GM21717 (cell line): Measurements from ENCODE around the gene IGFALS.

Experiments used
- ATAC-seq: cut with Tn5 transposase; IDR thresholded peaks from one replicate; pipeline ENCODE4 v1.9.1; 2021; ENCODE audit warnings: mild to moderate bottlenecking, moderate library complexity; ENCODE audit not compliant: unreplicated experiment

Gene IGFALS

DNA sequence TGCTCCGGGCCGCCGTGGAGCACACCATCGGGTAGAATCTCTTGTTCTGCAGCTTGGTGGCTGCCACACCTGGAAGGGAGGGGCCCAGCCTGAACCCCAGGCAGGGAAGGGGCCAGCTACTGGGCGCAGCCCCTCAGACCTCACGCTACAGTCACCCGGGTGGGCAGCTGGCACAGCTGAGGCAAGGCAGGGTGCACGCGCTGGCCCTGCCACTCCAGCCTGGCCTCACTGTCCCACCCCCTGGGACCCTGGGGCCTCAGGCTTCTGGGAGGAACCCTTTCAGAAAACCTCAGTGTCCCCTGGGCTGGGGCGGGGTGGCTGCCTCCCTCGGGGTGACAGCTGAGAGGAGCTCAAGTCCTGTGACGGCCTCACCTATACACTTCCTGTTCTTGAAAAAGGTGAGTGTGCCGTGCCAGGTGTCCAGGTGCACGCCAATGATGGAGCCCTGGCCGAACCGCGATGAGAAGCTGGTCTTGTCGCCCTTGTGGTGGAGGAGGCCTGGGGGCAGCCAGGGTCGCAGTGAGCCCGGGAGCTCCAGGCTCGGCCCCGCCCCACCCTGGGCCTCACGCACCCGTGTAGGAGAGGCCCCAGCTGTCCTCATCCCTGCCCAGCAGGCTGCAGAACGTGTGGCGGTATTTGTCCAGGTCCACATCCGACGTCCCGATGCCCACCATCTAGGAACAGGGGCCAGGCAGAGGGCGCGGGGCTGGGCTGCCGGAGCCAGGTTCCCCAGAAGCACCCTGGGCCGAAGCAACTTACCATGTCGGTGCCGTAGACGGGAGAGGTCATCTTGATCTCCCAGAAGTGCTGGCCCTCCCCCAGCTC, 15.9 kb downstream of the IGFALS start:
- ATAC-seq = no peak

DNA sequence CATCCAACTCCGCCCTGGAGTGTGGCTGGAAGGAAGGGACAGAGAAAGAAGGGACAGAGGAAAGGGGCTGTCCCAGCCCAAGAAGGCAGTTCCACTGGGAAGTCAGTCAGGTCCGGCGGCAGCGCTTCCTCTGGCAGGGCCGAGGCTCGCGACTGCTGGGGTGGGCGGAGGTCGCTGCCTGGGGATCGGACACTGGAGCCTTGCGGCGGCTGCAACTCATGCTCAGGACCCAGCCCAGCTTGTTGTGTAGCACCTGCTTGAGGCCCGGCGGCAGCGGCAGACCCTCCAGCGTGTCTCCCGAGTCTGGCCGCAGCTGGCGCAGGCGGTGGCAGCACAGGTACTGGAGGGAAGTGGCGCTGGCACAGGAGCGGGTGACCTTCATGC, 16.5 kb downstream of the IGFALS start:
- ATAC-seq = no peak

DNA sequence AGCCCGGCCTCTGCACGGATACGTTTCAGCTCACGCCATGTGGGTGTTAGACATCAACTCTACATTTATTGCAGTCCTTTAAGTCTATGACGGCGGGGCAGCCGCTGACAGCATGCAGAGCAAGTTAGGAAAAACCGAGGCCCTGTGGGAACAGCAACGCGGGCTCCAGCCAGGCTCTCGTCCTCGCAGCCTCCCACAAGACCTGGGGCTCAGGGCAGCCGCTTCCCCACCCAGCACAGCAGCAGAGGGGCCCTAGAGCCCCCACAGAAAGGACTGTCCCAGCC, 16.9 kb downstream of the IGFALS start:
- ATAC-seq = no peak

DNA sequence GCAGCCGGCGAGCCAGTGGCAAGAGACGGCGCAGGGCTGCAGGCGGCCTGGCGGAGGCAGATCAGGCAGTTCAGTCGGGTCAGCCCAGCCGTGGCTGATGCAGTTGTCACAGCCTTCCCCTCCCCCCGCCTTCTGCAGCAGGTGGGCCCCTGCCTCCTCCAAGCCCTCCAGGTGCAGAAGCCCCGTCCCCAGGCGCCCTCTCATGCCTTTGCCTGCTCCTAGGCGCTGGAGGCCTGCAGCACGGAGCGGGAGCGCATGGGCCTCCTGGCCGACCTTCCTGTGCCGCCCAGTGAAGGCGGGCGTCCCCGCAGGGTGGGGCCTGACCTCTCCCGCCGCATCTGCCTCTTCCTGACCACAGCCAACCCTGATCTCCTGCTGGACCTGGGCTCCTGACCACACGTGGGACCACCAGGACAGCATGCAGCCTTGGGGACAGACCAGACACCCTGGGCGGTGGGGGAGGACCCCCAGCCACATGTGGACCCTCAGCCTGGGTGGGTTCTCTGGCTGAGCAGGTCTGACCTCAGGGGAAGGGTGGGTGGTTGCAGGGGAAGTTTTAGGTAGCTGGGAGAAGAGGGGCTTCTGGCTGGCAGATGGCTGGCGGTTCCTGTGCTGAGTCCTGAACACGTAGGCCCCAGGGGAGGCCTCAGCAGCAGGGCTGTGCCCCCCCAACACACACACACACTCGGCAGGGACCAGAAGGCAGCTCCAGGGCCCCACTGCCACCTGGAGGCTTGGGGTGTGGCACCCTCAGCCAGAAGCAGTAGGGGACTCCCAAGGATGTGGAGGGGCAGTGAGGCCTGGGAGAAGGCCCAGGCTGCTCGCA, 17.4 kb downstream of the IGFALS start:
- ATAC-seq = no peak

DNA sequence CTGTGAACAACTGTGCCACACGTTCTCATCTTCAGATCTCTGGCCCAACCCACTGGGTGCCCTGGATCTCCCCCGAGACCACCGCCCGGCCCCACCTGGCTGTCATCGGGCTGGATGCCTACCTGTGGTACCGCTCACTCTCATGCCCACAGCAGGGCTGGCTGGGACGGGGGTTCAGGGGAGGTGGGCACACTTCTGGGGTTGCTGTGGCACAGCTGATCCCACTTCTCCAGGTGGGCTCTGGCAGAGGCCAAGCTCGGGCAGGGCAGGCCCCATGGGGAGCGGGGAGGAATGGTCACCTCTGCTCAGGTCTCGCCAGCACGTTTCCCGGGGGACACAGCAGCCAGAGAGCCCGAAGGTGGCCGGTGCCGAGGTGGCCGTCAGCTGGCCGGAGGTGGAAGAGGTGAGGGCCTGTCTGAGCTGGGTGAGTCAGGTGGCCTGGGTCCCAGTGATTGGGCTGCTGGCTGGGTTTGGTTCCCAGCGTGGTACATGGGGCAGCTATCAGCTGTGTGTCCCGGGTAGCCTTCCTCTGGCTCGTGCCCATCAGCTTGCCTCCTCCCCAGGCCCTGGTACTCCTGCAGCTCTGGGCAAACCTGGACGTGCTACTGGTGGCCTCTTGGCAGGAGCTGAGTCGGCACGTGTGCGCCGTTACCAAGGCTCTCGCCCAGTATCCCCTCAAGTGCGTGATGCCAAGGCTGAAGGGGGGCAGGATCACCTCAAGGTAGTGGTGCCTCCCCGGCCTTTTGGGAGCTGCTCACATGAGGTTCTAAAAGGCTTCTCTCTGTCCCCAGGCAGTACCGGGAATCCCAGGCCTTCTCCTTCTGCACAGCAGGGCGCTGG, 18.3 kb downstream of the IGFALS start:
- ATAC-seq = no peak

DNA sequence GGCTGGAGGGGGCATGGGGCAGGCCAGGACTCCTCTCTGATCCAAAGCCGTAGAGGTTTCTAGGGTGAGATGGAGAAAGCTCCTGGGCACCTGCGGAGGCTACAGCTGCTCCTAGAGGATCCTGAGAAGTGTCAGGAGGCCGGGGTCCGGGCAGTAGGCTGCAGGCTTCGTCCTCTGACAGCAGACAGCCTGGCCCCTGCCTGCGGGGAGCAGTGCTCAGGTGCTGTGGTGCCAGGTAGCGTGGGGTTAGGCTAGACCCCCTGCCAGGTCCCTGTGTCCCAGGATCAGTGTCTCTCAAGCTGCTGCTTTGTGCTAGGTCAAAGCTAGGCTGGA, 19.1 kb downstream of the IGFALS start:
- ATAC-seq = no peak

DNA sequence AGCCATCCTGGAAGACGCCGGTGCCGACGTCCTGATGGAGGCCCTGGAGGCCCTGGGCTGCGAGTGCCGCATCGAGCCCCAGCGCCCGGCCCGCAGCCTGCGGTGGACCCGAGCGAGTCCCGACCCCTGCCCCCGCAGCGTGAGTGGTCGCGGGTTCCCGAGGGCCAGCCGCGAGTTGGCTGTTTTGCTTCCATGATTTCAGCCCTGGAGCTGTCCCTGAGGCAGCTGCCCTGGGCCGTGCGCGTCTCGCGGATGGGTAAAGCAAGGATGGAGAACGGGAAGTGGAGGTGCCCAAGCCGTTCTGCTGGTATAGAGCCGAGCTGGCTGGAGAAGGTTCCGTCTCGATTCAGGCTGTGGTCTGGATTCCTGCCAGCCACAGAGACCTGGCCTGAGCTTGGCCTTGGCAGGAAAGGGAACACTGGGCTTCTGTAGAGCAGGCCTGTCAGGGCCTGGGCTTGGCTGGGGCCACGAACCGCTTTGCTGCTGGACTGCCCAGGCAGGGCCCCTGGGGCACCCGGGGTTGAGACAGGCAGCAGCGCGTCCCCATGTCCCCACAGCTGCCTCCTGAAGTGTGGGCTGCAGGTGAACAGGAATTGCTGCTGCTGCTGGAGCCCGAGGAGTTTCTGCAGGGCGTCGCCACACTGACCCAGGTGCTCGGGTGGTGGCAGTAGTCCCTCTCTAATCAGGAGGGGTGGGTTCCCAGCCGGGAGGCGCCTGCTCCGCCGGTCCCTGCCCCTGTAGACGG, 19.6 kb downstream of the IGFALS start:
- no peak for ATAC-seq

DNA sequence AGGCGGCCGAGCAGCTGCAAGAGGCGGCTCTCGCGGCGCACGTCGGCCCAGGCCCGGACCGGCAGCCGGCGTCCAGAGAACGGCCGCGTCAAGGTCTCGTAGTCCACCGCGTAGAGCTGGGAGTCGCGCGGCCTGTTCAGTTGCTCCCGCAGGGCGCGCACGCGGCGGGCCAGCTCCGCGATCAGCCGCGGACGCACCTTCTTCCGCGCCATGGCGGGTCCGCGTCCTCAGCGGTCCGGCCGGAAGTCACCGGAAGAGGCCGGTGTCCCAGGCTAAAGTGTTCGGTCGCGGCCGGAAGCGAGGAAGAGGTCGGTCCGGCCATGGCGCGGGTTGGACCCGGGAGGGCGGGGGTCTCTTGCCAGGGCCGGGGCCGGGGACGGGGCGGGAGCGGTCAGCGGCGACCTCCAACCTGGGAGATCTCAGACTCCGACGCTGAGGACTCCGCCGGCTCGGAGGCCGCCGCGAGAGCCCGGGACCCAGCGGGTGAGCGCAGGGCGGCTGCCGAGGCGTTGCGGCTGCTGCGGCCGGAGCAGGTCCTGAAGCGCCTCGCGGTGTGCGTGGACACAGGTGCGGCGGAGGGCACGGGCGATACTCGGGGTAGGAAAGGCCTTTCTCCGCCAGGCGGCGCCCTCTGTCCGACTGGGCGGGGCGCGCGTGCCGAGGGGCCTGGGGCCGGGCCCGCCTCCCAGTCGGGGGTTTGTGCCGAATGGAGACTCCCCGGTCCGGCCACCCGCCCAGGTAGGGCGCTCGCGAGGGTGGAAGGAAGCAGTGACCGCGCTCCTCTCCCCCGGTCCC, 20.4 kb downstream of the IGFALS start, which contains the start of gene MRPS34:
TSS of gene MRPS34 (minus strand) at position 227 of the 795 bp plus-strand sequence. CDS start at position 212, 15 bp downstream.
- ATAC-seq = peak; percentile 41

DNA sequence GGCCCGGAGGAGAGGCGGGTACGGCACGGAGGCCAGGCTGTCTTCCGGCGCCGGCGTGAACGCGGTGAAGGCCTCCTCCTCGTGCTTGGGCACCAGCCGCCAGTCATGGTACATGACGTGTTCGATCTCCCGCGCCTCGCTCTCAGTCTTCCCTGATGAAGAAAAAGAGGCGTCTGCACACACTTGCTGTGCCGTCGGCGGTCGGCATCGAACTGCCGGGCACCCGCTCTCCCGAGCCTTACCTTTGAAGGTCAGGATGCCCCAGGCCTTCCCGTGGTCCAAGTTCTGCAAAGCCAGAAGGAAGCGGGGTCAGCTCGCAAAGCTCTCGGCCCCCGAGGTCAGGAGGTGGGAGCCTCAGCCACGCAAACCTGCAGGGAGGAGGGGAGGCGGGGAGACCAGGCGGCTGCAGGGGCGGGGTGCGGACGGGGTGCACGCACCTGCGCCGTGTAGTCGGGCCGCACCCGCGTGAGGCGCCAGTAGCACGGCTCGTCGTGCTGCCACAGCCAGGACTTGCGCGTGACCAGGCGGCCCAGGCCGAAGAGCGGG, 21.1 kb downstream of the IGFALS start, which contains the start of gene EME2:
TSS of gene EME2 (plus strand) at position 449 of the 546 bp plus-strand sequence. CDS start 418 bp downstream, outside the sequence.
- peak; percentile 0 for ATAC-seq

DNA sequence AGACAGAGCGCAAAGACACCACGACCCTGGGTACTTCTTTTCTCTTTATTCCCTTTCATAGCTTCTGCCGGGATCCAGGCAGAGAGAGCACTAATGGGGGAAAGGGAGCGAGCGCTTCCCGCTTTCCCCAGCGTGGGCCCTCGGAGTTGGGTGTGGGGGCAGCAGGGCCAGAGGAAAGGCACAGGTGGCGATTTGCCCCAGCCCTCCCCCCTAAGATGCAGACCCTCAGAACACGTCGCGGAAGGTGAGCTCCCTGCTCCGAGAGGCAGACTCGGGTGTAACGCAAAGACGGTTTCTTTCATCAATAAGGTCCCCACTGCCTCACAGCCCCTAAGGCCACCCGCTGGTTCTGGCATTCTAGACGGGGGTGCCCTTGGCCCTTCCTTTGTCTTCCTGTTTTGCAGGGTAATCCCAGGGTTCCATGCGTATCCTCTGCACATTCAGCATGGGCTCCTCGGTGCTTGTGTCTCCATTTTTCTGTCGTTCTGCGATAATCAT, 21.6 kb downstream of the IGFALS start:
- ATAC-seq = no peak

DNA sequence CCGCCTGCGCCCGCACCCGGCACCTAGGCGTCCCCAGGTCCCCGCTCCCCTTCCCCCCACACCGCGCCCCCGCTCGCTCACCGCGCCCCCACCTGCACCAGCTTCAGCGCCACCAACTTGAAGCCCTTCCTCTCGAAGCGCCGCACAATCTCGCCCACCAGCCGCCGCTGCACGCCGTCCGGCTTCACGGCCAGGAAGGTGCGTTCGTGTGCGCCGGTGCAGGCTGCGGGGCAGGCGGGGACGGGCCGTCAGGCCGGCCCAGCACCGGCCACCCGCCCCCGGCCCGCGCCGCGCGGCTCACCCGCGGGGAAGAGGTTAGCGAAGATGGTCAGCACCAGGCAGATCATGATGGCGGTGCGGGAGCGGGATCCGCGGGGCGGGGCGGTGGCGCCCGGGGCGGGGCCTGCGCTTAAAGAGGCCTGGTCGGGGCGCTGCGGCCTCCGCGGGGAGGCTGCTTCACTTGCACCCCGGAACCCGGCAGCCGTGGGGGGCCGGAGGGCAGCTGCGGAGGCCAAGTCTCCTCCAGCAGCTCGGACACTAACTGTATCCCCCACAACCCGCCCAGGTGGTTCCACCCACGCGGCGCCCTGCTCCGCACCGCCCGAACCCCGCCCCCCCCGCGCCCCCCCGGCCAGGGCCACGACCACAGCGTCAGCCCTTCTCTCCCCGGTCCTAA, 22.2 kb downstream of the IGFALS start, which contains the start of gene NME3:
TSS of gene NME3 (minus strand) at position 356 of the 676 bp plus-strand sequence. CDS start at position 347, 9 bp downstream.
- ATAC-seq = no peak

DNA sequence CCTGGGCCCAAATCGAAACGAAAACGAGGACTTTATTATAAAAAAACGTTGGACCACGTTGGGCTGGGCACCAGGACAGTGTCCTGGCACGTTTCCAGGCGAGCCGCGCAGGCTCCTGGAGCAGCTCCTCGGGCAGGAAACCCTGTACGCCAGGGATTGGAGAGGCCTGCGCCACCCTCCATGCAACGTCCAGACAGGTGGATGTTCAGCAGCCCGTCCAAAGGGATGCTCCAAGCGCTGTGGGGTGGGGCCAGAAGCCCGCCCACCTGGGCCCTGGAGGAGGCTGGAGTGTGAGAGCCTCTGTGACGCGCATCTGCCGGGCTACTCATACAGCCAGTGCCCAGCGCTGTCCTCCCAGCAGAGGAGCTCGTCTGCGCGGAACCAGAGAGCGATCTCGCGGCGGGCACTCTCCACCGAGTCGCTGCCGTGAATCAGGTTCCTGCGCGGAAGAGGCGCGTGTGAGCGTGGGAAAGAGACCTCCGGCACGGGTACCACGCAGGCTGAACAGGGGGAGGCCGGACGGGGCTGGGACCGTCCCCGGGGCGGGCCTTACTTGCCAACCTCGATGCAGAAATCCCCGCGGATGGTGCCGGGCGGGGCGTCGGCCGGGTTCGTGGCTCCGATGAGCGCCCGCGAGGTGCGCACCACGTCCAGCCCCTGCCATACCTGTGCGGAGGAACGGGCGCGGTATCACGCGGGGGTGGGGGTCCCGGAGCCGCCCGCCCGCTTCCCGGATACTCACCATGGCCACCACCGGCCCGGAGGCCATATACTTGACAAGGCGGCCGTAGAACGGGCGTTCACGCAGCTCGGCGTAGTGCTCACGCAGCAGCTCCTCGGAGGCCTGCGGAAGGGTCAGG, 22.9 kb downstream of the IGFALS start:
- ATAC-seq = no peak

DNA sequence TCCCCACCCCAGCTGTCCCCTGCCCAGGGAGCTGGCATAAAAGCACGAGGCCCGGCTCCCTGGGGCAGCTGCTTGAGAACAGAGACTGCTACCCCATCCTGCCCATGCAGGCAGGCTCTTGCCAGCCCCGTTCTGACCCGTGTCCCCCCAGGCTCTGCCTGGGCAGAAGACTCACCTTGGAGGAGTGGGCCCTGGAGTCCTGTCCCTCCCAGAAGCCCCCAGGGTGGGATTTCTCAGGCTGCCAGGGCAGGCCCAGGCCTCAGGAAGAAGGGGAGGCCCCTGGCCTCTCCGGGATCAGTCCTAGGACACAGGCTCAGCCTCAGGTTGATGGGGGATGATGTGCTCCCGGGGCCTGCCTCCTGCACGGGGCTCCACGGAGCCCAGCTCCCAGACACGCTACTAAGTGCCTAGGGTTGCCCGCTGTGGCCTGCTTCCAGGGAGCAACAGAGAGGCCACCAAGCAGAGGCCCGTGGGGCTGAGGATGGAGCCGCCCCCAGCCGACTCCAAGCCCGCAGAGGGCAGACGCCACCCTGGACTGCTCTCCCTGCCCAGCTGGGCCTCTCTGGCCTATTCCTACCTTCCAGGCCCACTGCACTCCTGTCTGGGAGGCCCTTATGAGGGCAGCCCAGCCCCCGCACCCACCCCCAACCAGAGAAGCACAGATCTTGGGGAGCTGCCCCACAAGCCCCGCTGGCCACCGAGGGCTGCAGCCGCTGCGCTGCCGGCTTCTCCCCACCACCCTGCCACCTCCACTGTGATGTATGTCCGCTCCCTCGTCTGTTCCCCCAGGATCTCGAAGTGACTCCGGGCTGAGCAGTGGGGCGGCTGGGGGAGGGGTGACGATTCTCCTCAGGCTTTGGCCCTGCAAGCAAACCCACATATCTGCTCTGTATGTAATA, 23.9 kb downstream of the IGFALS start:
- no peak for ATAC-seq

DNA sequence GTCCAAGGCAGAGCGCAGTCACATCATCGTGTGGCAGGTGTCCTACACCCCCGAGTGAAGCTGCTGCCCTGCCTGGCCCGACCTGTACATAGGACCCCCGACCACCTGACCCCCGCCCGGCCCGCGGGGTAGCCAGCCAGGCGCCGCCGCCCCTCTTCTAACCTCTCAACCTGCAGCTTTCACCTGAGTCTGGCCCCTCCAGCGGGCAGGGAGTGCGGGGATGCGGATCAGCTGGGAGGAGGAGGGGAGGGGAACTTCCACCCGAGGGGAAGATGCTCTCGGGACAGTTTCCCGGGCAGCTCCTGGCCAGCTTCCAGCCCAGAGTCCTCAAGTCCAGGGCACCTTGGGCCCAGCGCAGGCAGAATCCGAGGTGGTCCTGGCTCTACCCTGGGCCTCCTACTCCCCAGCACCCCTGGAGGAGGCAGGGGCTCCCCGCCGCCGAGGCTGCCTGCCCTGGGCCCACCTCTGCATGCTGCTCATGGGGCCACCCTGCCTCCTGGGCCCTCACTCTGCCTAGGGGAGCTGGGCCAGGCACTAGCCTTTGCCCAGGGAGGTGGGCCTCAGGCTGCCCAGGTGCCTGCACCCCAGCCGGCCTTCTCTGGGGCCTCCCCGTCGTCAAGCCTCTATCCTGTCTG, 24.6 kb downstream of the IGFALS start:
- ATAC-seq = no peak

DNA sequence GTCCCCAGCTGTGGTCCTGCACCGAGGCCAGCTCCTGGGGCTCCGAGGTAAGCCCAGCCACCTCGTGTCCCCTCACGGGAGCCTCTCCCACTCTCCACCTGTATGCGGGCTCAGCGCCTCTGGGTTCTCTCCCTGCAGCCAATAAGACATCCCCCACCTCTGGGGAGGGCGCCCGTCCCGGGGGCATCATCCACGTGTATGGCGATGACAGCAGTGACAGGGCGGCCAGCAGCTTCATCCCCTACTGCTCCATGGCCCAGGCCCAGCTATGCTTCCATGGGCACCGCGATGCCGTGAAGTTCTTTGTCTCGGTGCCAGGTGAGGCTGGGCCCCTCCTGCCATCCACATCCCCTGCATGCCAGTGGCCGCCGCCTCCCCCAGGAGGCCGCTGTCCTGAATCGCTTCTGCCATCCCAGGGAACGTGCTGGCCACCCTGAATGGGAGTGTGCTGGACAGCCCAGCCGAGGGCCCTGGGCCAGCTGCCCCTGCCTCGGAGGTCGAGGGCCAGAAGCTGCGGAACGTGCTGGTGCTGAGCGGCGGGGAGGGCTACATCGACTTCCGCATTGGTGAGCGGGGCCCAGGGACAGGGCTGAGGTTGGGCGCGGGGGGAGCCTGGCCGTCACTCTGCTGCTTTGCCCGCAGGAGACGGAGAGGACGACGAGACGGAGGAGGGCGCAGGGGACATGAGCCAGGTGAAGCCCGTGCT, 25.3 kb downstream of the IGFALS start:
- ATAC-seq = no peak
